Fibroblast of lung (primary cell): ENCODE data around the gene SEPTIN12. TPM values are rescaled to one million over a fixed set of nuclear protein-coding genes. Genes with fewer than 3 reads are reported as not detected.

Source experiments
- DNase-seq, 2 donors: peaks; one replicate each; pipeline versions ENCODE4 v3.0.0 to v3.0.0-alpha.2; 2010; ENCODE audit warnings: low read depth in 2 of 2
- H2AFZ ChIP-seq: 2 replicates; pipeline ENCODE4 v1.5.1; 2012; ENCODE audit warnings: low read length, control low read depth, inconsistent platforms
- H3K27ac ChIP-seq: 2 replicates; pipeline ENCODE4 v1.5.1; 2011; ENCODE audit warnings: low read length, control low read depth; ENCODE audit not compliant: insufficient read depth
- H3K27me3 ChIP-seq: 2 replicates; pipeline ENCODE4 v1.5.1; 2011; ENCODE audit warnings: mild to moderate bottlenecking, low read length; ENCODE audit not compliant: control insufficient read depth, insufficient read depth
- H3K36me3 ChIP-seq: 2 replicates; pipeline ENCODE4 v1.5.1; 2011; ENCODE audit warnings: low read length; ENCODE audit not compliant: control insufficient read depth, insufficient read depth
- H3K4me1 ChIP-seq: 2 replicates; pipeline ENCODE4 v1.5.1; 2011; ENCODE audit warnings: low read length; ENCODE audit not compliant: control insufficient read depth, insufficient read depth; ENCODE audit errors: extremely low read depth
- H3K4me2 ChIP-seq: 2 replicates; pipeline ENCODE4 v1.5.1; 2011; ENCODE audit warnings: low read length, control low read depth; ENCODE audit not compliant: insufficient read depth; ENCODE audit errors: extremely low read depth
- H3K4me3 ChIP-seq, 4 experiments: fragments of 200-600 bp in 1 of 4; sonication (generic) in 1 of 4; replicated peaks in 1 of 4; 2 replicates each; pipeline ENCODE4 v1.5.1; 2011 to 2016; ENCODE audit warnings: low read length in 4 of 4, low read depth in 3 of 4, mild to moderate bottlenecking in 3 of 4, control low read depth in 2 of 4, inconsistent platforms in 1 of 4, mixed read lengths in 1 of 4; ENCODE audit not compliant: insufficient read depth in 1 of 4; ENCODE audit errors: control extremely low read depth in 1 of 4
- H3K79me2 ChIP-seq: 2 replicates; pipeline ENCODE4 v1.5.1; 2012; ENCODE audit warnings: mild to moderate bottlenecking, low read length, inconsistent platforms; ENCODE audit not compliant: control insufficient read depth, insufficient read depth
- H3K9ac ChIP-seq: 2 replicates; pipeline ENCODE4 v1.5.1; 2011; ENCODE audit warnings: mild to moderate bottlenecking, low read length, control low read depth; ENCODE audit not compliant: insufficient read depth
- H3K9me3 ChIP-seq: 2 replicates; pipeline ENCODE4 v1.5.1; 2012; ENCODE audit warnings: low read depth, low read length; ENCODE audit not compliant: control insufficient read depth, insufficient read depth
- H4K20me1 ChIP-seq: 2 replicates; pipeline ENCODE4 v1.5.1; 2011; ENCODE audit warnings: low read length; ENCODE audit not compliant: control insufficient read depth, insufficient read depth; ENCODE audit errors: extremely low read depth
- EZH2 ChIP-seq: IDR thresholded peaks from 2 replicates; pipeline ENCODE4 v1.5.1; 2012; ENCODE audit warnings: low read length, control low read depth, mild to moderate bottlenecking; ENCODE audit errors: missing control alignments
- polyA plus RNA-seq, 2 donors: library from polyadenylated mRNA; depleted of rRNA in 1 of 2; stranded (reverse) in 1 of 2; unstranded in 1 of 2; fragments of >200 nt; gene quantifications; 2 replicates each; pipeline ENCODE4 v1.2.1, GENCODE V29; 2011 to 2012; ENCODE audit warnings: missing spikeins in 1 of 2
- total RNA-seq: library from RNA; depleted of rRNA; stranded (reverse); fragments of >200 nt; gene quantifications from 2 replicates; pipeline ENCODE4 v1.2.1, GENCODE V29; 2014
- TF ChIP-seq, protein P1 (sequence below), 2 donors: IDR thresholded peaks in 1 of 2; conservative IDR thresholded peaks in 1 of 2; 1 replicate in 1 of 2; 2 replicates in 1 of 2; pipeline ENCODE4 v1.5.1; 2011 to 2012; ENCODE audit warnings: low read length in 2 of 2, control low read depth in 1 of 2, inconsistent platforms in 1 of 2, low read depth in 1 of 2, mild to moderate bottlenecking in 1 of 2

Gene SEPTIN12
- total and polyA plus RNA-seq, 2 donors (not counting 1 experiment from before 2014, with no cell fraction given): not detected

GRCh38 chr16:4790261-4790660 is 2.1 kb upstream of the SEPTIN12 start:
- H3K36me3 ChIP-seq: no peaks in the 10 kb centered on the region
- no peak for DNase-seq
- TF ChIP-seq, protein P1, sequence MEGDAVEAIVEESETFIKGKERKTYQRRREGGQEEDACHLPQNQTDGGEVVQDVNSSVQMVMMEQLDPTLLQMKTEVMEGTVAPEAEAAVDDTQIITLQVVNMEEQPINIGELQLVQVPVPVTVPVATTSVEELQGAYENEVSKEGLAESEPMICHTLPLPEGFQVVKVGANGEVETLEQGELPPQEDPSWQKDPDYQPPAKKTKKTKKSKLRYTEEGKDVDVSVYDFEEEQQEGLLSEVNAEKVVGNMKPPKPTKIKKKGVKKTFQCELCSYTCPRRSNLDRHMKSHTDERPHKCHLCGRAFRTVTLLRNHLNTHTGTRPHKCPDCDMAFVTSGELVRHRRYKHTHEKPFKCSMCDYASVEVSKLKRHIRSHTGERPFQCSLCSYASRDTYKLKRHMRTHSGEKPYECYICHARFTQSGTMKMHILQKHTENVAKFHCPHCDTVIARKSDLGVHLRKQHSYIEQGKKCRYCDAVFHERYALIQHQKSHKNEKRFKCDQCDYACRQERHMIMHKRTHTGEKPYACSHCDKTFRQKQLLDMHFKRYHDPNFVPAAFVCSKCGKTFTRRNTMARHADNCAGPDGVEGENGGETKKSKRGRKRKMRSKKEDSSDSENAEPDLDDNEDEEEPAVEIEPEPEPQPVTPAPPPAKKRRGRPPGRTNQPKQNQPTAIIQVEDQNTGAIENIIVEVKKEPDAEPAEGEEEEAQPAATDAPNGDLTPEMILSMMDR (conservative IDR thresholded peaks at IDR 0.05 in 1 of 2, IDR thresholded peaks at IDR 0.05 in 1 of 2; ENCODE audit: low read depth in 1 of 2, low read length in 2 of 2): no peak
- no peak for TF ChIP-seq EZH2
- H3K4me2 ChIP-seq: no peak overlapping the region
- H3K4me1 ChIP-seq: no peaks in the 10 kb centered on the region
- no peaks in the 10 kb centered on the region for H4K20me1 ChIP-seq
- no peak overlapping the region for H3K4me3 ChIP-seq
- no peaks in the 10 kb centered on the region for H3K9me3 ChIP-seq
- no peaks in the 10 kb centered on the region for H3K79me2 ChIP-seq
- no peak overlapping the region for H3K9ac ChIP-seq
- no peak overlapping the region for H2AFZ ChIP-seq
- H3K27ac ChIP-seq: no peak overlapping the region
- no peaks in the 10 kb centered on the region for H3K27me3 ChIP-seq

DNA sequence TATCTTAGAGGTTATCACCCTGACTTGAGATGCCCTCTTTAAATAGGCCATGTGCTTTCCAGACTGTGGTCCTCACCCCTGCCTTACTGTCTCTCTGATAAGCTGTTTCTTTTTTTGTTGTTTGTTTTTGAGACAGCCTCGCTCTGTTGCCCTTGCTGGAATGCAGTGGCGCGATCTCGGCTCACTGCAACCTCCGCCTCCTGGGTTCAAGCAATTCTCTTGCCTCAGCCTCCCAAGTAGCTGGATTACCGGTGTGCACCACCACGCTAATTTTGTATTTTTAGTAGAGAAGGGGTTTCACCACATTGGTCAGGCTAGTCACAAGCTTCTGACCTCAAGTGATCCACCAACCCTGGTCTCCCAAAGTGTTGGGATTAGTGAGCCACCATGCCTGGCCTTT is 765 bp upstream of the SEPTIN12 start:
- Histone ChIP-seq H2AFZ (no peak overlapping the region), H3K9ac (no peak overlapping the region), H4K20me1 (no peaks in the 10 kb centered on the region), H3K36me3 (no peaks in the 10 kb centered on the region), H3K9me3 (no peaks in the 10 kb centered on the region), H3K4me1 (no peaks in the 10 kb centered on the region), H3K27ac (no peak overlapping the region), H3K4me3 (no peak overlapping the region), H3K27me3 (no peaks in the 10 kb centered on the region), H3K4me2 (no peak overlapping the region), H3K79me2 (no peaks in the 10 kb centered on the region)
- TF ChIP-seq, protein P1 (conservative IDR thresholded peaks at IDR 0.05 in 1 of 2, IDR thresholded peaks at IDR 0.05 in 1 of 2; ENCODE audit: low read depth in 1 of 2, low read length in 2 of 2): no peak
- TF ChIP-seq EZH2: no peak
- DNase-seq: no peak

DNA sequence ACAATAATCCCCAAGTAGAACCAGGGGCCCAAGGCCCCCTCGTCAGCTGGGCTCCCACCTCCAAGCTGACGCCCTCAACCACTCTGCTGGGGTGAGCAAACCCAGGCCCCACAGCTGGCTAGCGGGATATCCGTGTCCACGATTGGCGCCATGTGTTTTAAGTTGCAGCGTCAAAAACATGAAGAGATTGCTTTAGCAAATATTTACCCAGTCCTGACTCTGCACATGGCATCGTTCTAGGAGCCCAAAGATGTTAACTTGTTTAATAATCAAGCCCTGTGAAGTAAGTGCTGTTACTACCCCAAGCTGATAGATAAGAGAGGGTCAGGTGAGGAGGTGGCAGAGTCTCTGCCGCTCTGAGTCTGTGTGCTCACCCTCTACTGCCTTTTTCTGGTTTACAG is 344 bp upstream of the SEPTIN12 start:
- H3K9ac ChIP-seq: no peak overlapping the region
- H3K27me3 ChIP-seq: no peaks in the 10 kb centered on the region
- TF ChIP-seq, protein P1 (conservative IDR thresholded peaks at IDR 0.05 in 1 of 2, IDR thresholded peaks at IDR 0.05 in 1 of 2; ENCODE audit: low read depth in 1 of 2, low read length in 2 of 2): no peak
- no peak for TF ChIP-seq EZH2
- no peak for DNase-seq
- H3K36me3 ChIP-seq: no peaks in the 10 kb centered on the region
- H3K27ac ChIP-seq: no peak overlapping the region
- H3K4me1 ChIP-seq: no peaks in the 10 kb centered on the region
- no peak overlapping the region for H2AFZ ChIP-seq
- no peaks in the 10 kb centered on the region for H4K20me1 ChIP-seq
- no peak overlapping the region for H3K4me2 ChIP-seq
- H3K4me3 ChIP-seq: no peak overlapping the region
- no peaks in the 10 kb centered on the region for H3K9me3 ChIP-seq
- H3K79me2 ChIP-seq: no peaks in the 10 kb centered on the region
